HepG2 (cell line): ENCODE measurements around the gene REM2. TPM values are rescaled to one million over a fixed set of nuclear protein-coding genes. Genes with fewer than 3 reads are reported as not detected.

ENCODE experiments used
- ATAC-seq: fragments of 200-7000 bp; cut with Tn5 transposase; 3 replicates; pipeline ENCODE4 v1.9.1; 2020; ENCODE audit warnings: mild to moderate bottlenecking, moderate library complexity
- BruUV-seq: library from RNA; stranded (reverse); fragments of 400-500 nt; replicated peaks from 2 replicates; lab custom pipeline; 2021; lab: Mats Ljungman, UMichigan
- CTCF ChIA-PET: fragments of 300-600 bp; formaldehyde crosslinking; extraction: SDS; loops from one replicate; lab custom pipeline; 2021; ENCODE audit warnings: low total read pairs, inconsistent platforms, low intra/inter-chr PET ratio; lab: Yijun Ruan, JAX
- POLR2A ChIA-PET: fragments of 350-600 bp; sonication (Branson Sonifier 250); formaldehyde crosslinking; loops from one replicate; lab custom pipeline; 2020; ENCODE audit warnings: antibody characterized with exemption, inconsistent platforms; lab: Yijun Ruan, JAX
- DNase-seq: peaks from one replicate; pipeline ENCODE4 v3.0.0-alpha.2; 2015; ENCODE audit warnings: low spot score
- FAIRE-seq: peaks from 3 replicates; lab custom pipeline; 2011; peaks lifted over from hg19 to GRCh38; lab: Jason Lieb, UNC
- H2AFZ ChIP-seq: one replicate; pipeline ENCODE4 v1.6.1; 2011; ENCODE audit warnings: low read length, inconsistent platforms
- H3K27ac ChIP-seq: fragments of 300-600 bp; 3 replicates; pipeline ENCODE4 v1.8.0; 2011; ENCODE audit warnings: mixed run types, mild to moderate bottlenecking, mixed read lengths, low read length, inconsistent platforms; ENCODE audit not compliant: insufficient read depth; ENCODE audit errors: extremely low read length
- H3K27me3 ChIP-seq, 2 experiments: fragments of 200-600 bp in 1 of 2; 2 replicates in 1 of 2; 3 replicates in 1 of 2; pipeline versions ENCODE4 v1.6.0 to v1.8.0; 2011; ENCODE audit warnings: low read length in 2 of 2, mild to moderate bottlenecking in 2 of 2, moderate library complexity in 2 of 2, inconsistent platforms in 1 of 2; ENCODE audit not compliant: insufficient read depth in 2 of 2, control insufficient read depth in 1 of 2
- H3K36me3 ChIP-seq, 2 experiments: fragments of 200-600 bp in 1 of 2; replicated peaks in 1 of 2; 2 replicates in 1 of 2; 3 replicates in 1 of 2; pipeline versions ENCODE4 v1.5.1 to v1.8.0; 2011; ENCODE audit warnings: low read length in 2 of 2, inconsistent platforms in 1 of 2; ENCODE audit not compliant: insufficient read depth in 2 of 2, control insufficient read depth in 1 of 2
- H3K4me1 ChIP-seq: 2 replicates; pipeline ENCODE4 v1.5.1; 2012; ENCODE audit warnings: low read length, inconsistent platforms; ENCODE audit not compliant: insufficient read depth
- H3K4me2 ChIP-seq: 2 replicates; pipeline ENCODE4 v1.6.0; 2011; ENCODE audit warnings: low read depth, low read length, inconsistent platforms
- H3K4me3 ChIP-seq, 3 experiments: fragments of 200-600 bp in 1 of 3; sonication (generic), shearing (Covaris generic) in 1 of 3; replicated peaks in 1 of 3; 2 replicates each; pipeline ENCODE4 v1.5.1; 2011 to 2016; ENCODE audit warnings: low read length in 3 of 3, inconsistent platforms in 2 of 3, low read depth in 2 of 3, mild to moderate bottlenecking in 2 of 3, control low read depth in 1 of 3, mixed read lengths in 1 of 3; ENCODE audit not compliant: insufficient read depth in 1 of 3
- H3K79me2 ChIP-seq: one replicate; pipeline ENCODE4 v1.6.1; 2011; ENCODE audit warnings: low read length, inconsistent platforms; ENCODE audit not compliant: insufficient read depth
- H3K9ac ChIP-seq: 2 replicates; pipeline ENCODE4 v1.6.0; 2011; ENCODE audit warnings: mild to moderate bottlenecking, low read depth, low read length, inconsistent platforms; ENCODE audit not compliant: insufficient read depth
- H3K9me3 ChIP-seq: 2 replicates; pipeline ENCODE4 v1.5.1; 2012; ENCODE audit warnings: mild to moderate bottlenecking, low read length
- H4K20me1 ChIP-seq: 2 replicates; pipeline ENCODE4 v1.6.0; 2011; ENCODE audit warnings: inconsistent platforms, mild to moderate bottlenecking, low read length, moderate library complexity; ENCODE audit not compliant: insufficient read depth
- BORCS8-MEF2B ChIP-seq: sonication (generic); formaldehyde crosslinking; IDR thresholded peaks from 2 replicates; pipeline ENCODE4 v1.8.0; 2022; ENCODE audit warnings: mild to moderate bottlenecking, missing genetic modification reagents
- CHCHD3 ChIP-seq: sonication (generic); formaldehyde crosslinking; IDR thresholded peaks from 2 replicates; pipeline ENCODE4 v1.8.0; 2022; ENCODE audit warnings: mild to moderate bottlenecking, missing genetic modification reagents, moderate library complexity
- DNMT1 ChIP-seq: sonication (generic); formaldehyde crosslinking; IDR thresholded peaks from 2 replicates; pipeline ENCODE4 v1.5.1; 2020; ENCODE audit warnings: mild to moderate bottlenecking, missing genetic modification reagents
- DR1 ChIP-seq: sonication (generic); formaldehyde crosslinking; IDR thresholded peaks from 2 replicates; pipeline ENCODE4 v1.8.0; 2021; ENCODE audit warnings: mild to moderate bottlenecking, missing genetic modification reagents, inconsistent platforms
- ELF1 ChIP-seq: sonication (generic); formaldehyde crosslinking; IDR thresholded peaks from 2 replicates; pipeline ENCODE4 v1.4.0; 2020; ENCODE audit warnings: missing genetic modification reagents
- HNF4A ChIP-seq: sonication (generic); formaldehyde crosslinking; IDR thresholded peaks from 2 replicates; pipeline ENCODE4 v1.4.0; 2020; ENCODE audit warnings: missing genetic modification reagents
- MYC ChIP-seq: sonication (generic); formaldehyde crosslinking; IDR thresholded peaks from 2 replicates; pipeline ENCODE4 v1.9.0; 2021; ENCODE audit warnings: missing genetic modification reagents, borderline replicate concordance
- PHB2 ChIP-seq: fragments of 450-650 bp; IDR thresholded peaks from 2 replicates; pipeline ENCODE4 v1.6.1; 2018; ENCODE audit not compliant: partially characterized antibody
- SPEN ChIP-seq: sonication (generic); formaldehyde crosslinking; IDR thresholded peaks from 2 replicates; pipeline ENCODE4 v1.5.1; 2020; ENCODE audit warnings: low read depth, mild to moderate bottlenecking, missing genetic modification reagents
- ZFP41 ChIP-seq: sonication (generic); formaldehyde crosslinking; IDR thresholded peaks from 2 replicates; pipeline ENCODE4 v1.4.0; 2020; ENCODE audit warnings: mild to moderate bottlenecking, missing genetic modification reagents, borderline replicate concordance
- ZFP90 ChIP-seq: sonication (generic); formaldehyde crosslinking; IDR thresholded peaks from 2 replicates; pipeline ENCODE4 v1.8.0; 2022; ENCODE audit warnings: missing genetic modification reagents, mild to moderate bottlenecking, inconsistent platforms, borderline replicate concordance
- ZKSCAN5 ChIP-seq: sonication (generic); formaldehyde crosslinking; IDR thresholded peaks from 2 replicates; pipeline ENCODE4 v1.5.1; 2020; ENCODE audit warnings: mild to moderate bottlenecking, missing genetic modification reagents
- ZNF333 ChIP-seq: sonication (generic); formaldehyde crosslinking; IDR thresholded peaks from 2 replicates; pipeline ENCODE4 v1.4.0; 2020; ENCODE audit warnings: mild to moderate bottlenecking, missing genetic modification reagents, borderline replicate concordance
- ZNF367 ChIP-seq: sonication (generic); formaldehyde crosslinking; IDR thresholded peaks from 2 replicates; pipeline ENCODE4 v1.4.0; 2020; ENCODE audit warnings: missing genetic modification reagents, borderline replicate concordance
- ZNF547 ChIP-seq: sonication (generic); formaldehyde crosslinking; IDR thresholded peaks from 2 replicates; pipeline ENCODE4 v1.5.1; 2020; ENCODE audit warnings: mild to moderate bottlenecking, missing genetic modification reagents
- ZNF556 ChIP-seq: sonication (generic); formaldehyde crosslinking; IDR thresholded peaks from 2 replicates; pipeline ENCODE4 v1.4.0; 2020; ENCODE audit warnings: mild to moderate bottlenecking, missing genetic modification reagents, borderline replicate concordance
- ZNF678 ChIP-seq: sonication (generic); formaldehyde crosslinking; IDR thresholded peaks from 2 replicates; pipeline ENCODE4 v1.4.0; 2020; ENCODE audit warnings: mild to moderate bottlenecking, missing genetic modification reagents
- ZNF850 ChIP-seq: sonication (generic); formaldehyde crosslinking; conservative IDR thresholded peaks from 2 replicates; pipeline ENCODE4 v1.9.0; 2021; ENCODE audit warnings: mild to moderate bottlenecking, missing genetic modification reagents
- WGBS: methylation state at CpG from one replicate; pipeline ENCODE4 v1.1.6; 2017; ENCODE audit warnings: low lambda C conversion rate; 5-methylcytosine and 5-hydroxymethylcytosine counted together
- in situ Hi-C: cut with HindIII; loops from 2 replicates; pipeline ENCODE4 v1.10.0; 2017; ENCODE audit warnings: low pct_unique_long_range_greater_than_20kb; ENCODE audit not compliant: extremely low pct_ligation_motif_present
- intact Hi-C: fragments of 100-400 bp; cut with micrococcal nuclease; formaldehyde crosslinking; loops from one replicate; pipeline ENCODE4 v1.10.0; 2022; ENCODE audit not compliant: unreplicated experiment
- polyA plus RNA-seq, 8 experiments: library from polyadenylated mRNA; depleted of rRNA in 3 of 8; stranded (reverse) in 7 of 8; unstranded in 1 of 8; fragments of >200 nt; fragmentation: Illumina TruSeq in 4 of 8; extraction: Trizol in 4 of 8; gene quantifications; 2 replicates each; pipeline versions ENCODE4 v1.2.1 to v1.2.3, GENCODE V29; 2011 to 2016; ENCODE audit warnings: low read depth in 4 of 8, missing spikeins in 1 of 8, mixed read lengths in 1 of 8; ENCODE audit not compliant: insufficient read depth in 1 of 8
- total RNA-seq, 5 experiments: library from RNA; depleted of rRNA; stranded (reverse); fragments of >200 nt; fragmentation: Illumina TruSeq; extraction: Trizol; gene quantifications; 2 replicates each; pipeline ENCODE4 v1.2.3, GENCODE V29; 2016; ENCODE audit warnings: low read depth in 1 of 5
- TF ChIP-seq, protein P1 (sequence below): sonication (generic); formaldehyde crosslinking; conservative IDR thresholded peaks from 2 replicates; pipeline ENCODE4 v1.4.0; 2020; ENCODE audit warnings: missing genetic modification reagents
- TF ChIP-seq, protein P2 (sequence below): sonication (generic); formaldehyde crosslinking; IDR thresholded peaks from 2 replicates; pipeline ENCODE4 v1.5.0; 2020; ENCODE audit warnings: mild to moderate bottlenecking, missing genetic modification reagents, moderate library complexity
- TF ChIP-seq, protein P3 (sequence below): IDR thresholded peaks from 2 replicates; pipeline ENCODE4 v1.6.1; 2016; ENCODE audit warnings: mild to moderate bottlenecking, missing biosample characterization, missing genetic modification reagents

The REM2 gene
- total and polyA plus RNA-seq, 2 of the 13 experiments (the other 11 are each of a cell fraction or from before 2014, with no cell fraction given): 0.20 TPM; not detected in 1

DNA sequence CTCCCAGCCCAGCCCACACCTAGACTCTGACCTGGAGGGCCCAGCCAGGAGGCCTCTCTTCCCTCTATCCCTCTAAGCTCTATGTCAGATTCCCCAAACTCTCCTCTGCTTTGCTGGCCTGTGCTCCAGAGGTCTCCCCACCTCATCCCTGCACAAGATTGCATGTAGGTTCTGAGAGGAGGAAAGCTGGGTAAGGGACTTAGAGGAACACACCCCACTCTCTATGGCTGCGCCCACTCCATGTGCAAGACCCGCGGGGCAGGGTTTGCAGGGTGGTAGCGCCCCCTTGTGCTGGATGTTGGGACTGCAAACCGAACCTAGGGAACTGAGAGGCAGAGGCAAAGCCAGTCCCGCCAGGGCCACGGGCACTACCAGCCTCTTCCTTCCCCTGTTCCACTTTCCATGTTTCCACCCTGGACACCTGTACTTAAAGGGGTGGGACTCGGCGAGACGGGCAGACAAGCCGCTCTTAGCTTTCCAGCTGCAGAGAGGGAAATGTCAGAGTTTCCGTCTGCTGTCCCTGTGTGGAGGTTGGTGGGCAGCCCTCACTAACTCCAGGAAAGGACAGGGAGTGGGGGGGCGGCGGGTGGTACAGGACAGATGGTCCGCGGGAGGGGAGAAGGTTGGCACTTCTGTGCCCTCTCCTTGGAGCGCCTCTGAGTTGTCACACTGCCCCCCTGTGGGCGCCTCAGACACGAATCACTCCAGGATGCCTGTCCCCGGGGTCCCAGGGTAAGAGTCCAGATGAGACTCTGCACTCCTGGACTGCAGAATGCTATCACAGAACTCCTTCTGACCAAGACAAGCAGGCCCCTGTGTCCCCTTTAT, 29.9 kb upstream of the REM2 start:
- POLR2A ChIA-PET: interaction anchor here (0.6 to 3.0 kb wide), 8 partner anchors 16 to 103 kb away, joined by 3 to 16 read pairs (median 8); partner anchors contain the start of genes LRP10, MMP14, MRPL52 and OXA1L
- TF ChIP-seq PHB2 (no peak), ZFP41 (0 out of 2 replicates have a peak, but pooled peaks have one; percentile 4), SPEN (CRISPR knock-in tag) (peak; percentile 65; the same call in 1 of the 2 replicates), ZNF333 (peak; percentile 94), ZNF547 (CRISPR knock-in tag) (peak; percentile 92), ELF1 (CRISPR knock-in tag) (peak; percentile 62; the same call in 1 of the 2 replicates), ZNF367 (CRISPR knock-in tag) (no peak), ZNF678 (peak; percentile 95), ZKSCAN5 (CRISPR knock-in tag) (0 out of 2 replicates have a peak, but pooled peaks have one; percentile 24), DNMT1 (CRISPR knock-in tag) (peak; percentile 75; the same call in 1 of the 2 replicates), ZNF850 (CRISPR knock-in tag) (0 out of 2 replicates have a peak, but pooled peaks have one; percentile 31), MYC (CRISPR knock-in tag) (peak; percentile 94; the same call in 1 of the 2 replicates), HNF4A (CRISPR knock-in tag) (peak; percentile 67), BORCS8-MEF2B (CRISPR knock-in tag) (peak; percentile 91), CHCHD3 (no peak), ZFP90 (CRISPR knock-in tag) (peak; percentile 94), ZNF556 (CRISPR knock-in tag) (peak; percentile 95), DR1 (no peak)
- TF ChIP-seq, protein P1, sequence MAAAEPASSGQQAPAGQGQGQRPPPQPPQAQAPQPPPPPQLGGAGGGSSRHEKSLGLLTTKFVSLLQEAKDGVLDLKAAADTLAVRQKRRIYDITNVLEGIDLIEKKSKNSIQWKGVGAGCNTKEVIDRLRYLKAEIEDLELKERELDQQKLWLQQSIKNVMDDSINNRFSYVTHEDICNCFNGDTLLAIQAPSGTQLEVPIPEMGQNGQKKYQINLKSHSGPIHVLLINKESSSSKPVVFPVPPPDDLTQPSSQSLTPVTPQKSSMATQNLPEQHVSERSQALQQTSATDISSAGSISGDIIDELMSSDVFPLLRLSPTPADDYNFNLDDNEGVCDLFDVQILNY (CRISPR knock-in tag): no peak
- TF ChIP-seq, protein P2, sequence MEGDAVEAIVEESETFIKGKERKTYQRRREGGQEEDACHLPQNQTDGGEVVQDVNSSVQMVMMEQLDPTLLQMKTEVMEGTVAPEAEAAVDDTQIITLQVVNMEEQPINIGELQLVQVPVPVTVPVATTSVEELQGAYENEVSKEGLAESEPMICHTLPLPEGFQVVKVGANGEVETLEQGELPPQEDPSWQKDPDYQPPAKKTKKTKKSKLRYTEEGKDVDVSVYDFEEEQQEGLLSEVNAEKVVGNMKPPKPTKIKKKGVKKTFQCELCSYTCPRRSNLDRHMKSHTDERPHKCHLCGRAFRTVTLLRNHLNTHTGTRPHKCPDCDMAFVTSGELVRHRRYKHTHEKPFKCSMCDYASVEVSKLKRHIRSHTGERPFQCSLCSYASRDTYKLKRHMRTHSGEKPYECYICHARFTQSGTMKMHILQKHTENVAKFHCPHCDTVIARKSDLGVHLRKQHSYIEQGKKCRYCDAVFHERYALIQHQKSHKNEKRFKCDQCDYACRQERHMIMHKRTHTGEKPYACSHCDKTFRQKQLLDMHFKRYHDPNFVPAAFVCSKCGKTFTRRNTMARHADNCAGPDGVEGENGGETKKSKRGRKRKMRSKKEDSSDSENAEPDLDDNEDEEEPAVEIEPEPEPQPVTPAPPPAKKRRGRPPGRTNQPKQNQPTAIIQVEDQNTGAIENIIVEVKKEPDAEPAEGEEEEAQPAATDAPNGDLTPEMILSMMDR (CRISPR knock-in tag): peak; percentile 98
- TF ChIP-seq, protein P3, sequence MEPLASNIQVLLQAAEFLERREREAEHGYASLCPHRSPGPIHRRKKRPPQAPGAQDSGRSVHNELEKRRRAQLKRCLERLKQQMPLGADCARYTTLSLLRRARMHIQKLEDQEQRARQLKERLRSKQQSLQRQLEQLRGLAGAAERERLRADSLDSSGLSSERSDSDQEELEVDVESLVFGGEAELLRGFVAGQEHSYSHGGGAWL (CRISPR knock-in tag): peak; percentile 82; the same call in 1 of the 2 replicates

More for the DNA sequence above, 29.9 kb upstream of the REM2 start:
- Histone ChIP-seq H3K27ac (no peak overlapping the region), H3K79me2 (no peaks in the 10 kb centered on the region), H3K4me1 (peaks cover 42% of the 10 kb centered on the region), H3K4me2 (peak overlapping the region; percentile 100), H3K9me3 (no peaks in the 10 kb centered on the region), H3K4me3 (peak overlapping the region; percentile 43 to 80 (median 57)), H3K9ac (peak overlapping the region; percentile 59), H2AFZ (peak overlapping the region; percentile 69), H4K20me1 (no peaks in the 10 kb centered on the region), H3K36me3 (no peaks in the 10 kb centered on the region), H3K27me3 (peaks cover 7 to 30% of the 10 kb centered on the region in 2 experiments; a peak in 4 of 5 replicates)
- peak; percentile 77 for FAIRE-seq
- in situ Hi-C loops: loop anchor here (10.0 kb wide), 1 partner anchor 78 kb away; no protein-coding TSS in a partner anchor
- ATAC-seq: peak; percentile 88
- 2% methylated on average over 20 of the region's 20 CpGs for WGBS
- CTCF ChIA-PET: interaction anchor here (0.7 to 4.3 kb wide), 21 partner anchors 12 to 466 kb away, joined by 3 to 200 read pairs (median 8); partner anchors contain the start of genes LRP10, MMP14, MRPL52 and PRMT5
- intact Hi-C loops: loop anchor here (1.0 to 5.0 kb wide), 11 partner anchors 16 to 466 kb away; partner anchors contain the start of genes LRP10 and MMP14
- peak; percentile 86 for DNase-seq
- BruUV-seq: no TSS peak
